Breast epithelium (tissue), 4 donors: Measurements from ENCODE around the gene ATP6V1F. TPM values are rescaled to one million over a fixed set of nuclear protein-coding genes. Genes with fewer than 3 reads are reported as not detected.
A peak's percentile ranks its signal among the peaks of the same experiment; 100 is the strongest.

Experiments
- DNase-seq, 2 donors: peaks; one replicate each; pipeline ENCODE4 v3.0.0-alpha.2; 2019; ENCODE audit warnings: low spot score in 2 of 2
- H3K27ac ChIP-seq, 2 donors: fragments of 200-600 bp; sonication (generic) in 1 of 2; one replicate each; pipeline ENCODE4 v1.5.1; 2016 to 2019; ENCODE audit warnings: mild to moderate bottlenecking in 1 of 2
- H3K27me3 ChIP-seq, 2 donors: fragments of 200-600 bp; sonication (generic) in 1 of 2; one replicate each; pipeline versions ENCODE4 v1.5.1 to v1.6.0; 2017 to 2019; ENCODE audit warnings: control low read depth in 1 of 2, mild to moderate bottlenecking in 1 of 2
- H3K36me3 ChIP-seq: fragments of 200-600 bp; one replicate; pipeline ENCODE4 v1.5.1; 2019
- H3K4me1 ChIP-seq, 2 donors: fragments of 200-600 bp; sonication (generic); one replicate each; pipeline ENCODE4 v1.5.1; 2016 to 2019; ENCODE audit warnings: control low read depth in 1 of 2
- H3K4me3 ChIP-seq, 3 donors: fragments of 200-600 bp; sonication (generic); 1 replicate in 2 of 3; 2 replicates in 1 of 3; pipeline ENCODE4 v1.5.1; 2016 to 2019; ENCODE audit warnings: mild to moderate bottlenecking in 3 of 3, moderate library complexity in 2 of 3
- H3K9me3 ChIP-seq, 2 donors: fragments of 200-600 bp; sonication (generic) in 1 of 2; one replicate each; pipeline ENCODE4 v1.5.1; 2016 to 2019; ENCODE audit warnings: control low read depth in 1 of 2
- POLR2A ChIP-seq: fragments of 450-650 bp; IDR thresholded peaks from one replicate; pipeline ENCODE4 v1.6.1; 2016; ENCODE audit warnings: antibody characterized with exemption, mild to moderate bottlenecking, moderate library complexity
- POLR2AphosphoS5 ChIP-seq, 3 donors: sonication (generic); formaldehyde crosslinking; IDR thresholded peaks; one replicate each; pipeline ENCODE4 v1.6.1; 2017; ENCODE audit warnings: antibody characterized with exemption in 3 of 3
- intact Hi-C: fragments of 100-400 bp; cut with DNase I; formaldehyde crosslinking; loops from one replicate; pipeline ENCODE4 v1.15.1; 2023; ENCODE audit warnings: low total_unique reads
- total RNA-seq, 3 donors: library from RNA; depleted of rRNA; stranded (reverse); fragments of >200 nt; gene quantifications; one replicate each; pipeline ENCODE4 v1.1.0, GENCODE V29; 2016
- TF ChIP-seq, protein P1 (sequence below), 3 donors: fragments of 450-650 bp; IDR thresholded peaks; one replicate each; pipeline ENCODE4 v1.5.1; 2016 to 2017; ENCODE audit warnings: antibody characterized with exemption in 3 of 3, mild to moderate bottlenecking in 3 of 3, moderate library complexity in 3 of 3

ATP6V1F gene
- total RNA-seq, 3 donors from 2014 or later: 117 to 174 (median 127) TPM

DNA sequence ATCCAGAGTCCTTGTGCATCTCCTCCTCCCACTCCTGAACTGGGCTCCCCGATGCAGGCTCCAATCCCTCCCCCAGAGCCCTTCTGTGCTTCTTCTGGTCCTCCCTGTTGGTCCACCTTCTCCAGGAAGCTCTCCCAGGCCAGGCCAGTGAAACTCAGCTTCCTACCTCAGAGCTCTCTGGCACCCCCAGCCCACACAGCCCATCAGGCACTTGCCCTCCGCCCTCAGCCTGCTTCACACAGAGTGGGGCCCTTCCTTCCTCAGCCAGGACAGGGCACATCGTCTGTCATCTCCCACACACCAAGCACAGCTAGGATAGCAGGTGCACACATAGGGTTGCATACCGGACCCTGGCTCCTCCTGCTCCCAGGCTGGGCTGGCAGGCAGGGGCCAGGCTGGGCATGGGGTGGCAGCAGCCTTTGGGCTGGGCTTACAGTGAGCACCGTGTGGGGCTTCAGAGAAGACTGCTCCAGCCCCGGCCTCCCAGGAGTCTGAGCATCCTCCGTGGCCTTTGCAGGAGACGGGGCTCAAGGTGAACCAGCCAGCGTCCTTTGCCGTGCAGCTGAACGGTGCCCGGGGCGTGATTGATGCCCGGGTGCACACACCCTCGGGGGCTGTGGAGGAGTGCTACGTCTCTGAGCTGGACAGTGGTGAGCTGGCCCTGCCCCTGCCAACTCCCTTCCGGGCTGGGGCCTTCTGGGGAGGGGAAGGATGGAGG, 6.5 kb upstream of the ATP6V1F start:
- H3K36me3 ChIP-seq: no peaks in the 10 kb centered on the region
- intact Hi-C loops: no loop called here
- no peak for DNase-seq
- no peak overlapping the region for H3K4me3 ChIP-seq
- H3K9me3 ChIP-seq: no peaks in the 10 kb centered on the region
- H3K4me1 ChIP-seq: peaks cover 0 to 4% of the 10 kb centered on the region in 2 donors
- H3K27ac ChIP-seq: no peak overlapping the region
- no peaks in the 10 kb centered on the region for H3K27me3 ChIP-seq
- TF ChIP-seq, protein P1, sequence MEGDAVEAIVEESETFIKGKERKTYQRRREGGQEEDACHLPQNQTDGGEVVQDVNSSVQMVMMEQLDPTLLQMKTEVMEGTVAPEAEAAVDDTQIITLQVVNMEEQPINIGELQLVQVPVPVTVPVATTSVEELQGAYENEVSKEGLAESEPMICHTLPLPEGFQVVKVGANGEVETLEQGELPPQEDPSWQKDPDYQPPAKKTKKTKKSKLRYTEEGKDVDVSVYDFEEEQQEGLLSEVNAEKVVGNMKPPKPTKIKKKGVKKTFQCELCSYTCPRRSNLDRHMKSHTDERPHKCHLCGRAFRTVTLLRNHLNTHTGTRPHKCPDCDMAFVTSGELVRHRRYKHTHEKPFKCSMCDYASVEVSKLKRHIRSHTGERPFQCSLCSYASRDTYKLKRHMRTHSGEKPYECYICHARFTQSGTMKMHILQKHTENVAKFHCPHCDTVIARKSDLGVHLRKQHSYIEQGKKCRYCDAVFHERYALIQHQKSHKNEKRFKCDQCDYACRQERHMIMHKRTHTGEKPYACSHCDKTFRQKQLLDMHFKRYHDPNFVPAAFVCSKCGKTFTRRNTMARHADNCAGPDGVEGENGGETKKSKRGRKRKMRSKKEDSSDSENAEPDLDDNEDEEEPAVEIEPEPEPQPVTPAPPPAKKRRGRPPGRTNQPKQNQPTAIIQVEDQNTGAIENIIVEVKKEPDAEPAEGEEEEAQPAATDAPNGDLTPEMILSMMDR (IDR thresholded peaks at IDR 0.05): no peak
- TF ChIP-seq POLR2A (no peak), POLR2AphosphoS5 (IDR thresholded peaks at IDR 0.05) (no peak)

DNA sequence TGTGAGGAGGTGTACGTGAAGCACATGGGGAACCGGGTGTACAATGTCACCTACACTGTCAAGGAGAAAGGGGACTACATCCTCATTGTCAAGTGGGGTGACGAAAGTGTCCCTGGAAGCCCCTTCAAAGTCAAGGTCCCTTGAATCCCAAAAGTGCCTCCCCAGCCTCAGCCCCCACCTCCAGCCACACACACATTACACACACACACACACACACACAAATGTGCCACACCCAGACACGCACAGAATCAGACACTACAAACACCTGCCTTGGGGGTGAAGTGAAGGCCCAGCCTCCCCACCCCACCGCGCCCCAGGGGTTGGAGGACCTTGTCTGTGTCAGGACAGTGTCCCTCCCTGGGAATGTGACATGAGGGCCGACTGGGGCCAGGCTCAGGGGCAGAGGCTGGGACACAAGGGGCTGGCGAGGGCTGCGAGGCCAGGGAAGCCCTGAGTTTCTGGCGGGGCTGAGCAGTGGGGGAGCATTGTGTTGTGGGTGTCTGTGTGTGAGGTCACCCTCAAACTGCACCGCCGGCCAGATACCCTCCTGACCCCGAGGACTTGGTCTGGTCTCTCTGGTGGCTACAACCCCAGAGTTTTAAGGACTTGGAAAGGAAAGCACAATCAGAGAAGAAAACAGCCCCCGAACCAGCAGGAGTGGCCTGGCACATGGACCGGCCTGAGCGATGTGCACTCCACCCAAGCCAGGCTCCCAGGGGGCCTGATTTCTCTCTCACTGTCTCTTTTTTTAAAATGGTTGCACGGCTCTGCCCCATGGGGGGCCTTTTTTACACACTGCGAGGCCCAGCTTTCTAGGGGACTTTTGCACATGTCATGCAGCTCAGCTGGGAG, 4.0 kb upstream of the ATP6V1F start:
- no peaks in the 10 kb centered on the region for H3K36me3 ChIP-seq
- H3K27me3 ChIP-seq: no peaks in the 10 kb centered on the region
- peak overlapping the region; percentile 42 to 89 for H3K27ac ChIP-seq
- DNase-seq: no peak
- H3K9me3 ChIP-seq: no peaks in the 10 kb centered on the region
- TF ChIP-seq, protein P1 (IDR thresholded peaks at IDR 0.05): no peak
- TF ChIP-seq POLR2AphosphoS5 (IDR thresholded peaks at IDR 0.05) (no peak), POLR2A (no peak)
- intact Hi-C loops: no loop called here
- no peak overlapping the region for H3K4me3 ChIP-seq
- H3K4me1 ChIP-seq: peaks cover 0 to 5% of the 10 kb centered on the region in 2 donors

DNA sequence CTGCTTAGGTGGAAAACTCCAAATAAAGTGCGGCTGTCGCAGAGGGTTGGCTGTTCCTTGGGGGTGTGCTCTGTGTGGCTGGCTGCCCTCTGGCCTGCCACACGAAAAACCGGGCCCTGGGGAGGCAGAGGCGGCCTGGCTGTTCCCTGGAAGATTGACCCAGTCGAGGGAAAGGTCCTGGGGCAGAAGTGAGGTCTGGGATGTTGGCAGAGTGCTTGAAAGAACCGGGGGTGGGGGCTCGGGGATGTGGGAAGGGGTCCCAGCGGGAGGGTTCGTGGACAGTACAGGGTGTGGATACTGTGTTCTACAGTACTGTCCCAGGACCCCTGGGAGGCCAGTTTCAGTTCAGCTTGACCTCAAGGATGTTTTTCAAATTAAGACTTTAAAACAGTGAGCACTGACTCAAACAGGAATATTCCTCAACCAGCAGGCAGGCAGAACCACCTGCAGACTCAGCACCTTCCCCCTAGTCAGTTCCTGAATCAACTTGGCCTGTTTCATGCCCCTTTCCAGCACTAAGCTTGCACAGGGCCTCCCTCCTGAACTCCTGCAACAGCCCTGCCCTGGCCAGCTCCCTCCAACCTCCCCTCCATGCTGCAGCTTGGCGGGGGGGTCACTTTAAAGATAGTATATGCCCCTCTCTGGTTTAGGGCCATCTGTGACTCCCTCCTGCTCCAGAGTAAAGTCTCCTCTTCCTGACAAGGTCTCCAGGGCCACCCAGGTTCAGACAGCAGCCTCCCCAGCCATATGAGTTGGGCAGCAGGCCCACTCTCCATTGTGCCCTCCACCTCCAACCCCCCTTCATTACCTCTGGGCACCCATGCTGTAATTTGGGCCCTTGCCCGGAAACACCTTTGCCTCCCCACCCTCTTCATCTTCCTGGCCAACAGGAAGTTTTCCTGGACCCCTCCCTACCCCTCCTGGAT, 3.2 kb upstream of the ATP6V1F start:
- DNase-seq: no peak
- no peak for TF ChIP-seq POLR2A
- TF ChIP-seq, protein P1 (IDR thresholded peaks at IDR 0.05): no peak
- TF ChIP-seq POLR2AphosphoS5 (IDR thresholded peaks at IDR 0.05): no peak
- intact Hi-C loops: no loop called here
- H3K9me3 ChIP-seq: no peaks in the 10 kb centered on the region
- H3K27ac ChIP-seq: peak overlapping the region; percentile 42 to 89
- H3K36me3 ChIP-seq: no peaks in the 10 kb centered on the region
- no peak overlapping the region for H3K4me3 ChIP-seq
- H3K4me1 ChIP-seq: peaks cover 4 to 11% of the 10 kb centered on the region in 2 donors
- no peaks in the 10 kb centered on the region for H3K27me3 ChIP-seq

DNA sequence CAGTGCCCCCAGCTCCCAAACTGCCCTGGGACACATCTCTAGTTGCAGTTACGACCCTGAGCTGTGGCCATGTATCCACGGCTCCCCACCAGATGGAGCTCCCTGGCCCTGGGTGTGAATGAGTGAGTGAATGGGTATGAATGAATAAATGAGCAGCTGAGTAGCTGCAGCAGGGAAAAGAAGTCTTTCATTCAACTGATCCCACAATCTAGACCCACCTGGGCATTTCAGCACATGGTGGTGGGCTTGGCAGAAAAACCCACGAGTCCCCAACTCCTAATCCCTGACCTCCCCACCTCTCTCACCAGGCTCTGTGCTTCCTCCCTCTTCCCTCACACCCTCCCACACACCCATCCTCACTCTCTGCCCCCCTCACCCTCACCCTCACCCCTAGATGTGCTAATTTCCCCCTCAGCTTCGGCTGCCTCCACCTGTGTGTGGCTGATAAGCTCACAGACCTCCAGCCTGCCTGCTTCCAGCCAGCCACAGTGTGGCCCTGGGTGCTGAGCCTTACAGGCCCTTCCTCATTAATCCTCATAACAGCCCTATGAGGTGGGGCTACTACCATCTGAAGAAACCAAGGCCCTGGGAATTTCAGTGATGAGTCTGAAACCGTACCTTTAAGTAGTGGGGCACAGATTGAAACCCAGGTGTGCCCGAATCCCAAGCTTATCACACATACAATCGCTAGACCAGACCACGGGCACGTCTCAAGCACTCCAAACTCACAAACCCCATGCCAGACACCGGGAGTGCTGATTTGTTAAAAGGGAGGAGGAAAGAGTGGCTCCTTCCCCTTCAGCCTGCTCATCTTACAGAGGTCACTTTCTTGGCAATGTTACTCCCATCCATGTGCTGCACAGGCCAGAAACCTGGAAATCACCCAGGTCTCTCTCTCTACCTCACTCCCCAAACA, 2.2 kb upstream of the ATP6V1F start:
- TF ChIP-seq, protein P1 (IDR thresholded peaks at IDR 0.05): no peak
- no peak for TF ChIP-seq POLR2AphosphoS5 (IDR thresholded peaks at IDR 0.05)
- TF ChIP-seq POLR2A: no peak
- Histone ChIP-seq H3K27me3 (no peaks in the 10 kb centered on the region), H3K9me3 (no peaks in the 10 kb centered on the region), H3K4me3 (no peak overlapping the region), H3K27ac (peak overlapping the region; percentile 42 to 89), H3K36me3 (no peaks in the 10 kb centered on the region), H3K4me1 (peaks cover 4 to 11% of the 10 kb centered on the region in 2 donors)
- intact Hi-C loops: no loop called here
- DNase-seq: no peak
